GM21619 (cell line): ENCODE measurements around the gene NSUN6.

Source experiments
- ATAC-seq: cut with Tn5 transposase; IDR thresholded peaks from one replicate; pipeline ENCODE4 v1.9.1; 2021; ENCODE audit not compliant: unreplicated experiment

Gene NSUN6

DNA sequence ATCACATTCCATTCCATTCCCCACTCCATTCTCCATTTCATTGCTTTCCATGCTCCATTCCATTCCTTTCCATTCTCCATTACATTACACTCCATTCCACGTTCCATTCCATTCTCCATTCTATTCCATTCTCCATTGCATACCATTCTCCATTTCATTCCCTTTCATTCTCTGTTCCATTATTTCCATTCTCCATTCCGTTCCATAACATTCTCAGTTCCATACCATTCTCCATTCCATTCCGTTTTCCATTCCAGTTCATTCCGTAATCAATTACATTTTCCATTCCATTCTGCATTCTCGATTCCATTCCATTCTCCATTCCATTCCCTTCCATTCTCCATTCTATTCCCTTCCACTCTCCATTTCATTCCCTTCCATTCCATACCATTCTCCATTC, 86.4 kb downstream of the NSUN6 start:
- no peak for ATAC-seq

DNA sequence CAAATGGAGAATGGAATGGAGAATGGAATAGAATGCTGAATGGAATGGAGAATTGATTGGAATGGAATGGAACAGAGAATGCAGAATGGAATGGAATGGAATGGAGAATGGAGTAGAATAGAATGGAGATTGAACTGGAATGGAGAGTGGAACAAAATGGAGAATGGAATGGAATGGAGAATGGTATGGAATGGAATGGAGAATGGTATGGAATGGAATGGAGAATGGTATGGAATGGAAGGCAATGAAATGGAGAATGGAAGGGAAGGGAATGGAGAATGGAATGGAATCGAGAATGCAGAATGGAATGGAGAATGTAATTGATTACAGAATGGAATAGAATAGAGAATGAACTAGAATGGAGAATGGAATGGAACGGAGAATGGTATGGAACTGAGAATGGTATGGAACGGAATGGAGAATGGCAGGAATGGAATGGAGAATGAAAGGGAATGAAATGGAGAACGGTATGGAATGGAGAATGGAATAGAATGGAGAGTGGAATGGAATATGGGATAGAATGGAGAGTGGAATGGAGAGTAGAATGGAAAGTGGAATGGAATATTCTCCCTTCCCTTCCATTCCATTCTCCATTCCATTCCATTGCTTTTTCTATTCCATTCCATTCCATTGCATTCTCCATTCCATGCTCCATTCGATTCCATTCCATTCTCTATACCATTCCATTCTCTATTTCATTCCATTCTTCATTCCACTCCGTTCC, 88.2 kb downstream of the NSUN6 start:
- no peak for ATAC-seq

DNA sequence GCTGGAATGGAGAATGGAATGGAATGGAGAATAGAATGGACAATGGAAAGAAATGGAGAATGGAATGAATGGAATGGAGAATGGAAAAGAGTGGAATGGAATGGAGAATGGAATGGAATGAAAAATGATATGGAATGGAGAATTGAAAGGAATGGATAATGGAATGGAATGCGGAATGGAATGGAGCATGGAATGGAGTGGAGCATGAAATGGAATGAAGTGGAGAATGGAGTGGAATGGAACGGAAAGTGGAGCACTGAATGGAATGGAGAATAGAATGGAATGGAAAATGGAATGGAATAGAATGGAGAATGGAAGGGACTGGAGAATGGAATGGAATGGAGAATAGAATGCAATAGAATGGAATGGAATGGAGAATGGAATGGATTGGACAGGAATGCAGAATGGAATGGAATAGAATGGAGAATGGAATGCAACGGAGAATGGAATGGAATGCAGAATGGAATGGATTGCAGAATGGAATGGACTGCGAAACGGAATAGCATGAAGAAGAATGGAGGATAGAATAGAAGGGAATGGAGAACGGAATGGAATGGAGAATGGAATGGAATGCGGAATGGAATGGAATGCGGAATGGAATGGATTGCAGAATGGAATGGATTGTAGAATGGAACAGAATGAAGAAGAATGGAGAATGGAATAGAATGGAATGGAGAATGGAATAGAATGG, 89.4 kb downstream of the NSUN6 start:
- ATAC-seq = no peak

DNA sequence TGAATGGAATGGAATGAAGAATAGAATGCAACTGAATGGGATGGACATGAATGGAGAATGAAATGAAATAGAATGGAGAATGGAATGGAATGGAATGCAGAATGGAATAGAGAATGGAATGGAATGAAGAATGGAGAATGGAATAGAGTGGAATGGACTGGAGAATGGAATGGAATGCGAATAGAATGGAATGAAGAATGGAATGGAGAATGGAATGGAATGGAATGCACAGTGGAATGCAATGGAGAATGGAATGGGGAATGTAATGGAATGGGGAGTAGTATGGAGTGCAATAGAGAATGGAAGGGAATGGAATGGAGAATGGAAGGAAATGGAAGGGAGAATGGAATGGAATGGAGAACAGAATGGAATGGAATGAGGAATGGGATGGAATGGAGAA, 93.4 kb downstream of the NSUN6 start:
- no peak for ATAC-seq

DNA sequence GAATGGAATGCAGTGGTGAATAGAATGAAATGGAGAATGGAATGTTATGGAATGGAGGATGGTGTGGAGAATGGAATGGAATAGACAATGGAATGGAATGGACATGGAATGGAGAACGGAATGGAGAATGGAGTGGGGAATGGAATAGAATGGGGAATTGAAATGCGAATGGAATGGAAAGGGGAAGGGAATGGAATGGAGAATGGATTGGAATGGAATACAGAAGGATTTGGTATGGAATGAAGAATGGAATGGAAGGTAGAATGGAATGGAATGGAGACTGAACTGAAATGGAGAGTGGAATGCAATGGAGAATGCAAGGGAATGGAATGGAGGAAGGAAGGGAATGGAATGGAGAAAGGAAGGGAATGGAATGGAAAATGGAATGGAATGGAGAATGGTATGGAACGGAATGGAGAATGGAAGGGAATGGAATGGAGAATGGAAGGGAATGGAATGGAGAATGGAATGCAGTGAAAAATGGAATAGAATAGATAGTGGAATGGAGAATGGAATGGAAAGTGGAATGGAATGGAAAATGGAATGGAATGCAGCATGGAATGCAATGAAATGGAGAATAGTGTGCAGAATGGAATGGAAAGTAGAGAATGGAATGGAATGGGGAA, 94.8 kb downstream of the NSUN6 start:
- no peak for ATAC-seq

DNA sequence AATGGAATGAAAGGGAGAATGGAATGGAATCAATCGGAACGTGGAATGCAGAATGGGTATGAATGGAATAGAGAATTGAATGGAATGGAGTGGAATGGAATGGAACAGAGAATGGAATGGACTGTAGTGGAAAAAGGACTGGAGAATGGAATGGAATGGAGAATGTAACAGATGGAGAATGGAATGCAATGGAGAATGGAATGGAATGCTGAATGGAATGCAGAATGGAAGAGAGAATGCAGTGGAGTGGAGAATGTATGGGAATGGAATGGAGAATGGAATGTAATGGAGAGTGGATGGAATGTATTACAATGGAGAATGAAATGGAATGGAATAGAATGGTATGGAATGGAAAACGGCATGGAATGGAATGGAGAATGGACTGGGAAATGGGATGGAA, 96.9 kb downstream of the NSUN6 start:
- no peak for ATAC-seq

DNA sequence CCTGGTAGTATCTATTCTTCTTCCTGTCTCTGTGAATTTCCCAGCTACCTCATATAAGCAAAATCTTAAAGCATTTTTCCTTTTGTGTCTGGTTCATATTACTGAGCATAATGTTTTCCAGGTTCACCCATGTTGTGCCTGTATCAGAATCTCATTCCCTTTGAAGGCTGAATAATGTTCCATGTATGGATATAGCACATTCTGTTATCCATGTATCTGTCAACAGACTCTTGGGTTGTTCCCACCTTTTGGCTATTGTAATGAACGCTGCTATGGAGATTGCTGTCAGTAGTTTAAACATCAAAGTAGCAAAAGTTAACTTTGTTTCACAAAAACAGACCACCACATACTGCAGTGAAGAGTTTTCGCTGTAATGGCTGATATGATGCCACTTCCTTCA, 99.9 kb downstream of the NSUN6 start:
- no peak for ATAC-seq

DNA sequence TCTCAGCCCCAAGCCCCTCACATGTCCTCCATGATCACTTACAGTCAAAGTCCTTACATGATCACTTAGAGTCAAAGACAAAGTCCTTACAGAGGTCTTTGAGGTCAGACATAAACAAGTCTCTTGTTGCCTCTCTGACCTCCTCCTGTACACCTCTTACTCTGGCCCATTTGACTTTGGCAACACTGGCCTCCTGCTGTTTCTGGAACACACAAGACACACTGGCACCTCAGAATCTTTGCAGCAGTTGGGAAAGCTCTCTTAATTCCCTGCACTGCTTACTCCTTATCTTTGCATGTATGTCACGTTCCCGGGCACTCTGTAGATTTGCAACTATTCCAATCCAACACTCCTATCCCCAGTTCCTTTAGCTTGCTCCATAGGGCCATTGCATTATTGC, 102.3 kb downstream of the NSUN6 start:
- no peak for ATAC-seq

DNA sequence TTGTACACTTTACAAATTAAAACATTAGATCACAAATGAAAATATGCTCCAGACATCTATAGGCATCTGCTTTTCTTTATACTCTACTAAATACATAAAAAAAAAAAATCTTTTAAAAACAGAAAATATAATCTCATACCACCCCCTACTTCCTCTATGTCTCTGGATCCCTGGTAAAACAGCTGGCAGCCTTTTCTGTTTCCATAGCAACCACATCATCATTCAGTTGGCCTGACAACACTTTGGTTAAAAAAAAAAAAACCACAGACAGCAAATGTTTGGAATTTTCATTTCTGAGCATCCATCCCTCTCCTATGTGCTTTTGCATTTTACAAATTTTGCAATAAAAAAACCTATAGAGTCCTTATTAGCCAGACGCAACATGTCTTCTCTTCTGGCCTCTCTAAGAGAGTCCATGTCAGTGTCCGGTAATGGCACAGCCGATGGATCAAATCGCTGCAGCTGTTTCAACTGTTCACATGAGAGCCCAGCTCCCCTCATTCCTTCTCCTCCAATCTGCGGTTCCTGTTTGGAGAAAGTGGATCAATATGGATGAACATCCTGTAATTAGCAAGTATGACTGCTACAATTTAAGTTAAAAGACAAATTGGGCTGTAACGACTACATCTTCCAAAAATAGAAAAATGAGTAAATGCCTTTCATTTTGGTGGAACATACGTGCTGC, 105.6 kb downstream of the NSUN6 start:
- no peak for ATAC-seq

DNA sequence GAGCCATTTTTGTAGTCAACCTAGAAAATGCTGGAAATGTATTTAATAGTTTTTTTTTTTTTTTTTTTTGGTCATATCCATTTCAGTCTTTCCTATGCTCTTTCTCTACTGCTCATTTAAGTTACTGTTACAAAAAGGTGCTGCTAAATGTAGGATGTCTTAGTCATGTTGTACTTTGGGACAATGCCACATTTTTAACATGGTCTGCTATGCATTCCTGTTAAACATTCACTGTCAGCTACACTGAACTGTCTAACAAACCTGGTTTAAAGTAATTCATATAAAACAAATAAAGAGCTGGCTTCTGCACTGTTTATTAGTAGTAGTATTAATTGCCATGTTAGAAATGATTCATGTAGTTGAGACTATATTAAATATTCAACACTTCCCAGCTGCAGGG, 108.6 kb downstream of the NSUN6 start:
- ATAC-seq = no peak

DNA sequence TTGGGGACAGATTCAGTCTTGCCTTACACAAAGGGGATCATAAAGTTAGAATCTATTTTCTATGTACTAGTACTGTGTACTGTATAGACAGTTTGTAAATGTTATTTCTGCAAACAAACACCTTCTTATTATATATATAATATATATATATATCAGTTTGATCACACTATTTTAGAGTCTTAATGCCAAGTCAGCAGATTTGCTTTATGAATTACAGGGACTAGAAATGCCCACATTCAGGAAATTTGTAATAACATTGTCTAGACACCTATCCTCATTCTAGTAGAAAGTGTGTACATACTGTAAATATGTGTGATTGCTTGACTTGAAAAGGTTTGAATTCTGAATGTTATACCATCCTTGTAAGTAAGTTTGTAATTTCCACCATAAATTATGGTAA, 111.2 kb downstream of the NSUN6 start:
- no peak for ATAC-seq

DNA sequence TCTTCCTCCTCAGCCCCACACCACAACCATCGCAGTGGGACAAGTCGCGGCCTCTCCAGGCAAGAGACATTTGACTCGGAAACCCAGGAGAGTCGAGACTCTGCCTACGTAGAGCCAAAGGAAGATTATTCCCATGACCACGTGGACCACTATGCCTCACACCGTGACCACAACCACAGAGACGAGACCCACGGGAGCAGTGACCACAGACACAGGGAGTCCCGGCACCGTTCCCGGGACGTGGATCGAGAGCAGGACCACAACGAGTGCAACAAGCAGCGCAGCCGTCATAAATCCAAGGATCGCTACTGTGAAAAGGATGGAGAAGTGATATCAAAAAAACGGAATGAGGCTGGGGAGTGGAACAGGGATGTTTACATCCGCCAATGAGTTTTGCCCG, 112.1 kb downstream of the NSUN6 start:
- no peak for ATAC-seq

DNA sequence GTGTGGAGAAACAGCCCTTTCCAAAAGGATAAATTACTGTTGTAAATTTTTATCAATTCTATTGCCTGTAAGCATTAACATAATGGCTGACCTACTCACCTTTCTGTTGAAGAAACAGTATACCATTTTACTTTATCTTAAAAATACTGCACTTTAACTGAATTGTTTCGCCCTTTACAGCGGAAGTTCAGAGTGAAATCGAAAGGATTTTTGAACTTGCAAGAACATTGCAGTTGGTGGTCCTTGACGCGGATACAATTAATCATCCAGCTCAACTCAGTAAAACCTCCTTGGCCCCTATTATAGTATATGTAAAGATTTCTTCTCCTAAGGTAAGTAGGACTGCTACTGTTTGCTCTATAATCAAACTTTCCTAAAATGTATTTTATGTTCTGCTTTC, 117.5 kb downstream of the NSUN6 start:
- ATAC-seq = no peak

DNA sequence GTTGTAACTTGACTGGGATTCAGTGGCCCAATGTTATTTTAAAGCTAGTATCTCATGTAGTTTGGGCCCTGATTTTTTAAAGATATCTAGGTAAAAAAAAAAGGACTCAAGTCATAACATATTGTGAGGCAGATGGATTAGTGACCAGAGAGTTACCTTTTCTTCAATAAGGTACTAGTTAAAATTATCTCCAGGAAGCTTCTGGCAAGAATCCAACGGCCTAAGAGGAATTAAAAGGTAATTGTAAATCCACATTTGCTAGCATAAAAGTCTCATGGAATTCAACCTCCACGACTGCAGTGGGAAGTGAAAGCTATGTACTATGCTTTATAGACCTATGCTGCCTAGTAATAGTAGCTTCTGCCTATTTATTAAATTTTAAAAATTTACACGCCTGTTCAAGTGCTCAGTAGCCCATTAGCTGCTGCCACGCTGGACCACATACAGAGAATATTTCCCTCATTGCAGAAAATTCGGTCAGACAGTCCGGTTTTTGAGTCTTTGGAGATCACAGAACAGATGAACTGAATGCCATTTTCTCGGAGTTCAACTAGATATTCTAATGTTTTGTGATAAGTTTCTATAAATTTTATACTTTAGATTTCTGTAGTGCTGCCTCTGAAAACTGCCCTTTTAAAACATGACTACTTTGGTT, 118.4 kb downstream of the NSUN6 start:
- no peak for ATAC-seq

DNA sequence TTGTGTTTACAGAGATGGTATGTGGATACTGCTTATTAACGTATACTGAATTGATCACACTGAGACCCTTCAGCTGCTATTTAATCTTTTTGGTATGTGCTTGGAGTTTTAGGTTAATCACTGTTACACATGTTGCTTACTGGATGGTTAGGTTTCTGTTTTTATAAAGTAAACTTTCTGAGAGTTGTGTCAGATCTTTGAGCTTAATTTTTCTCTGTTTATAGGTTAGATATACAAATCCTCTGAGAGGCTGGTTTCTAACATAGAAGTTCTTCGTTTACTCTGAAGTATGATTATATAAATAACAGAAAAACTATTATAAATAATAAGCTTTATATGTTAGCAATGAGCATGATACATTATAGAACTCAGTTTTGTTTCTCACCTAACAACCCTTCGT, 123.1 kb downstream of the NSUN6 start:
- ATAC-seq = no peak

DNA sequence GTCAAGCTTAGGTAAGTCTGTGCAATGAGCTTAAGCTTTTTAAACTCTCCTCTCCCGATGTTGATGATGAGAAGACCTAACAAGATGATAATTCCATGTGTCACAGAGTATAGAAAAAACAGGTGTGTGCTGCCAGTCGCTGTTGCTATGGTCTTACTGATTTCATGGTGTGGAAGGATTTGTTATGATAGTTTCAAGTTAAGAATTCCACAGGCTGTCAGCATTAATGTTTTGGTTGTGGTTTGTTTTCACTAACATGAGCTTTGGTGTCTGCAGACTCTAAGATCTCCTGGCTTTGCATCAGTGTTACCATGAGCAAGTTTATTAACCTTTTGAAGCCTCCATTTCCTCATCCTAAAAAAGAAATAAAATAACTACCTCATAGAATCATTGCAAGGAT, 123.7 kb downstream of the NSUN6 start:
- ATAC-seq = no peak

DNA sequence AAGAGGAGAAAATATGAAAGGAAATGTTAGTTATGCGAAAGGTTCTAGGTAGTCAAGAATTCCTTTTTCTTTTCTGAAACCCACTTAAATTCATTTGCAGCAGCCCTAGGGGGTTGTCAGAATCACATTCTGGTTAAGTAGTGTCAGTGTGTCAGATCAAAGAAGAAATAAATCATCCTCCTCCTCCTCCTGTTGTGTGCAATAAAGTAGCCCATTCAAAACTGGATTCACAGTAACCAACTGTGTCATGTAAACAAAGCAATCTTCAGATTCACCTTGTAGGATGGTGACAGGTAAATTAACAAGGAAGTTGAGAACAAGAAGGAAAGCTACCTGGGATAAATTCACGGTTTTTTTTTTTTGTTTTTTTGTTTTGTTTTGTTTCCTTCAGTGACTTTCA, 127.5 kb downstream of the NSUN6 start:
- ATAC-seq = no peak

DNA sequence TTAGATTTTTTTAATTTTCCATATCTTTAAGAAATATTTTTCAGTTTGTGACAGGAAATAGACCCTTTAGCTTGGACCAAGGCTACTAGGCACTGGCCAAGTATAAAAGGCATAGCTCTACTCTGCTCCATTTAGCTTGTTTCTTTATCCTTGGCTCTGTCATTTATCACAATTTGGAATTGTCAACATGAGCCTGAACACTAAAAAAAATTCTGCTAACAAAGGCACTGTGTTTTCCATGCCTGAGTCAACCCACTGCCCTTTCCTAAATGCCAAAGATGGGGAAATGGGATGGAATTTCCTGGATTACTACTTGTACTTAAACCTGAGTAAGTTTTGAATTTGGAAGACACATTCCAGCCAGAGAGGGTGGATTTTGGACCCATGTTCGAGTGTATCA, 128.4 kb downstream of the NSUN6 start:
- ATAC-seq = no peak

DNA sequence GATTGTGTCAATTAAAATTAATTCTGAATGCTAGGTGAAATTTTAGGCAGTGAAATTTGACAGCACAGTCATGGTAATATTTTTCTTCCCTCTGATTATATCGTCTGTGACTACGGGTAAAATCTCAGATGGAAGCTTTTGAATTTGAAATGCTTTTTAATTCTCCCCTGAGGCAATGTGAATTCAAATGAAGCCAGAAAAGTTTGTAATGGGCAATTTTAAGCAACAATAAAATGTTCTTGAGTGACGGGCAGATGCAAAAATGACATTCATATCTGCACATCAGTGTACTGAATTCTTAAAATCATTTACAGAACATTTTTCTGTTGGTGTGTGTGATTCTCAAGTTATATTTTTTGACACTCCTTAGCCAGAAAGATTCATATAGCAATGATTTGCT, 134.5 kb downstream of the NSUN6 start:
- ATAC-seq = no peak

DNA sequence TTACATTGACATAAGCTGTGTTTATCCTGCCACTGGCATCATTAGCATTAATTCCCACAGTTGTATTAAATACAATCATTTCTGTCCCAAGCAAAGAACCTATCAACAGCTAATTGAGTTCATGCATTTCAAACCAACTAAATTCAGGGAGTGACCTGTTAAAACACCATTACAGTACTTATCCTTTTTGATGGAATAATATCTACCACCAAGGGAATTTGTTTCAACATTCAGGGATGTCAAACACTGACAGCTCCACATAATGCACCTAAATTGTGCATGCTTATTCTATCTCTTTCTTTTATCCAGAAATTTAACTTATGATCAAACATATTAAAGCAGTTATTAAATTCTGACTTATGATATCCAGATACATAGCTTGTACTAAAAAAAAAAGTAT, 136.8 kb downstream of the NSUN6 start:
- ATAC-seq = no peak

DNA sequence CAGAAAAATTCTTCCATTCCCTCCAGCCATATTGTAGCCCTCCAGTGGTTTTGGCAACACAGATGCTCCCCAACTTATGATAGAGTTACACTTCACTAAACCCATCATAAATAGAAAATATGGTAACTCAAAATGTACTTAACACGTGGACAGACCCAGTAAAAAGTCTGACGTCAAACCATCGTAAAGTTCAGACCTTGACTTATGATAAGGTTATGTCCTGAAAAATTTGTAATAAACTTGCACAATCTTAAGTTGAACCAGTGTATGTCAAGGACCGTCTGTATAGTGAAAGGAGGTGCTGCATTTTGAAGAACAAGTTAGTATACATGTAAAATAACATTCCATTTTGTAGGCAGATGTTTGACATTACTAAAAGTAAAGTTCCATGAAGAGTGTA, 142.8 kb downstream of the NSUN6 start:
- ATAC-seq = no peak
